Esophagus mucosa (tissue), 1 donor: ENCODE measurements around the gene RUNX3. TPM values are rescaled to one million over a fixed set of nuclear protein-coding genes. Genes with fewer than 3 reads are reported as not detected.
A peak's percentile ranks its signal among the peaks of the same experiment; 100 is the strongest.
"Not testable (repeated sequence)": the region's sequence is repeated elsewhere in the genome, so short reads cannot be mapped to it uniquely, and the experiment has no call there.

ENCODE experiments used
- ATAC-seq: fragments of 200-7000 bp; cut with Tn5 transposase; one replicate; pipeline ENCODE4 v1.9.1; 2020
- total RNA-seq: library from RNA; stranded (reverse); gene quantifications from one replicate; pipeline ENCODE4 v1.2.4, GENCODE V29; 2023
- donor health status: DM: yes; HTN: yes; CAD: no.

RUNX3 gene
- total RNA-seq, 1 donor from 2014 or later, result 1.6 TPM

GRCh38 chr1:24912376-24913273 lies 17.5 kb downstream of the RUNX3 start:
- ATAC-seq, result no peak

- ATAC-seq, result no peak
Observed at GRCh38 chr1:24911651-24912155, 18.4 kb downstream of the RUNX3 start.

GRCh38 chr1:24910751-24911650 lies 19.1 kb downstream of the RUNX3 start:
- peak; percentile 36 for ATAC-seq

- ATAC-seq, result no peak
Observed at GRCh38 chr1:24910210-24910609, 19.9 kb downstream of the RUNX3 start.

- peak; percentile 50 for ATAC-seq
Observed at GRCh38 chr1:24909388-24909898, 20.6 kb downstream of the RUNX3 start.

GRCh38 chr1:24908591-24909259 lies 21.4 kb downstream of the RUNX3 start:
- no peak for ATAC-seq

GRCh38 chr1:24907587-24908294 lies 22.3 kb downstream of the RUNX3 start:
- ATAC-seq, result not testable (repeated sequence)

GRCh38 chr1:24906760-24907490 lies 23.2 kb downstream of the RUNX3 start:
- ATAC-seq, result no peak

GRCh38 chr1:24905979-24906720 lies 23.9 kb downstream of the RUNX3 start:
- ATAC-seq, result no peak

GRCh38 chr1:24905355-24905978 lies 24.6 kb downstream of the RUNX3 start:
- no peak for ATAC-seq

- ATAC-seq, result no peak
Observed at GRCh38 chr1:24904731-24905354, 25.2 kb downstream of the RUNX3 start.

GRCh38 chr1:24903955-24904730 lies 25.9 kb downstream of the RUNX3 start:
- ATAC-seq, result no peak

GRCh38 chr1:24903560-24903954 lies 26.5 kb downstream of the RUNX3 start:
- ATAC-seq, result no peak

- no peak for ATAC-seq
Observed at GRCh38 chr1:24903011-24903461, 27.0 kb downstream of the RUNX3 start.

GRCh38 chr1:24902471-24902891 lies 27.6 kb downstream of the RUNX3 start:
- no peak for ATAC-seq

- ATAC-seq, result no peak
Observed at GRCh38 chr1:24901791-24902470, 28.1 kb downstream of the RUNX3 start.

GRCh38 chr1:24900985-24901781 lies 28.9 kb downstream of the RUNX3 start:
- no peak for ATAC-seq
